HG03469 (cell line): ENCODE measurements around the gene RET.
"Not testable (repeated sequence)": the region's sequence is repeated elsewhere in the genome, so short reads cannot be mapped to it uniquely, and the experiment has no call there.

Experiments used
- ATAC-seq: cut with Tn5 transposase; IDR thresholded peaks from one replicate; pipeline ENCODE4 v1.9.1; 2021; ENCODE audit warnings: mild to moderate bottlenecking, moderate library complexity, moderate number of reproducible peaks; ENCODE audit not compliant: unreplicated experiment

The RET gene

GRCh38 chr10:43076311-43076875, 476 bp upstream of the RET start:
- ATAC-seq = no peak

DNA sequence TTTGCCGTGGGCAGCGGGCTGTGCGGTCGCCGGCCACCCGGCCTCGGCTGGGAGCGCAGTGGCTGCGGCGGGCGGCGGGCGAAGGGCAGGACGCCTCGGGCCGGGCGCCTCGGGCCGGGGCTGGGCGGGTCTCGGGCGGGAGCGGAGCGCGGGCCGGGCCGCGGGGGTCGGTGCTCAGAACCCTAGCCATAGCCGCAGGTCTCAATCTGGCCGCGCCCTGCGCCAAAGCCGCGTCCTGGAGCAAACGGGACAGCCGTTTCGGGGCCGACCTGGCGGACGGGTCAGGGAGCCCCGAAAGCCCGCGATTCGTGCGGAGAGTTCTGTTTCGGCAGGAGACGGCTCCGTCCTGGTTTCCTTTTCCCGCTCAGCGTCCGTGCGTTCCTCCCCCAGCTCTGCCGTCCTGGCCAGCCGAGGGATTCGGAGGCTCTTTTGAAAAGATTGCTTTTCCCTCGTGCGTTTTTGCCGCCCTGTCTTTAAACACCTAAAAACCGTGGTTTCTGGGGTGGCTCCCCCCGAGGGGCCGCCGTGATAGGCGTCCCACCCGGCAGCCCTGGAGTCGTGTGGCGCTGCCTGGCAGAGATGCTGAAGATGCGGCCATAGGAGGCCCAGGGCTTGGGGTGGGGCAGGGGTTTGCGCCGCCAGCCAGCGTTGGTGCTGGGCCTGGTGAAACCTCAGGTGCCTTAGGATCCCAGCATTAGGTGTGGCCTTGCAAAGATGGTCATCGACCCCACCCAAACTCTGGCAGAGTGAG, 727 bp downstream of the RET start:
- ATAC-seq = no peak

DNA sequence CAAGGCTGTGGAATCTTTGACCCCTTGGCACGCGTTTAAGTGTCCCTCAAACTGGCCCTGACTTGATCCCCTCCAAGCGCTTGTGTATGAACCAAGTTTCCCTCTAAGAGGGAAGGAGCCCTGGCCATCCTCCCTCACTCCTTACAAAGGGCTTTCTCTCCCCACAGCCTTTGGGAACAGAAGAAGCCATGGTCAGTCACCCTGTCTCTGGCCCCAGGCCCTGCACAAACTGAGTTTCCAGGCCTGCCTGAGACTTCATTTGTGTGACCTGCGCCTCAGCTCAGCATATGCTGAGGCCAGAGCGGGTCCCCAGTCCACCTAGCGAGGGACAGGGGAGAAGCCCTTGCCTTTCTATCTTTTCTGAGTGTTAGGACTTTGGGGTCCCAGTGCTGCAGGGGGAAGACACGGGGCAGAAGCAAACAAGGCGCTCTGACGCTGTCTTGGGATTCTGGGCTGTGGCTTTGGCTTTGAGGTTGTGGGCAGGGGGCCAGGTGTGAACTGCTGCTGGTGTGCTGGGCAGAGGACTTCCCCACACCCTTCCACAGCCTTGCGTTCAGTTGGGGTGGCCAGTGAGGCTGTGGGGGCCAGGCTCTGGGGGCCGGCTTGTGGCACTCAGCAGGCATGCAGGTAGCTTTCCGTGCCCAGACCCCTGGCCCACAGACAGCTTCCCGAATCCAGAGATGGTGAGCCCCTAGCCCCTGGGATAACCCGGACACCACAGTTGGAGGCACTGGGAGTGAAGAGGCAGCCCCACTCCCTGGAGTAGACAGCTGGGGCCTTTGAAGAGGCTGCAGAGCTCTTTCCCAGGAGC, 1.5 kb downstream of the RET start:
- no peak for ATAC-seq

GRCh38 chr10:43078986-43079273, 2.1 kb downstream of the RET start:
- no peak for ATAC-seq

DNA sequence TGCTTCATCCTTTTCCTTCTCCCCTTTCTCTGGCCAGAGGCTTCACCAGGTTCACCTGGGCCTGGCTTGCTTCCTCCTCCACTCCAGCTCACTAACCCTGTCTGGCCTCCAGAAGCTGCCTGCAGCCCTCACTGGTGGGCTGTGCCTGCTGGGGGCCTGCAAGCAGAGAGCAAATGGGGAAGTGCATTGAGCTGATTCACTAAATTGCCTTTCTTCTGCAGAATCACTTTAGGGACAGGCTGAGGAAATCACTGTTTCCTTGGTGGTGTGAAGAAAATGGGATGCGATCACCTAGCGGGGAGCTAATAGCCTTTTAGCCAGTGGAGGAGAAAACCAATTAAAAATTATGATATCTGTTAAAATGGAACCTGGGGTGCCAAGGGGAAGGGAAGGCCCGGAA, 3.0 kb downstream of the RET start:
- no peak for ATAC-seq

- no peak for ATAC-seq
Measured at GRCh38 chr10:43082087-43082486, 5.2 kb downstream of the RET start.

- no peak for ATAC-seq
Measured at GRCh38 chr10:43082746-43083145, 5.9 kb downstream of the RET start.

DNA sequence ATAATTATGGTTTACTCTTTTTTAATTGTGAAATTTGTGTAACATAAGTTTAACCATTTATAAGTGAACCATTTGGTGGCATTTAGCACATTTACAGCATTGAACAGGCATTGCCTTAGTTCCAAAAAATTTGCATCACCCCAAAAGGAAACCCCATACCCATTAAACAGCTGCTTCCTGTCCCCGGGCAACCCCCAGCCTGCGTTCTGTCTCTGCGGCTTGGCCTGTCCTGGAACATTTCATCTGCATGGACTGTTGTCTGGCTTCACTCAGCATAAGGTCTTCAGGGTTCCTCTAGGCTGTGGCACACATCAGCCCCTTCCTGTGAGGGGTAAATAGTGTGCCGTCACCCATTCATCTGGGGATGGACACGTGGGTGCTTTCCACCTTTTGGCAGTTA, 6.9 kb downstream of the RET start:
- no peak for ATAC-seq

DNA sequence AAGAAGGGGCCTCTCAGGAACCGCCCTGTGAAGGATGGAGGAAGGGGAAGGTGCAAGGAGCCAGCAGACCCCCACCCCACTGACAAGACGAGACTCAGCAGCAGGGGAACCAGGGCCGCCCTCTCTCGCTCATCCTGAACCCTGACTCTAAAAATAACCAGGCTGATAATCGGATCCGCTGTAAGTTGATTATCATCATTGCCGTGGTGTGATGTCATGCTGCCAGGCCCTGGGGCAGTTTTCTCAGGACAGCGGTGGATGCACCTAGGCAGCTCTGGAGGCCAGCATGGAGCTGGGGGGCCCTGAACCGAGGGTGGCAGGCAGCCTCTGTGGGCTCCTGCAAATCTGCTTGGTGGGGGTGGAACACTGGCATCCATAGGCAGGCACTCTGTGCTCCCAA, 7.9 kb downstream of the RET start:
- no peak for ATAC-seq

DNA sequence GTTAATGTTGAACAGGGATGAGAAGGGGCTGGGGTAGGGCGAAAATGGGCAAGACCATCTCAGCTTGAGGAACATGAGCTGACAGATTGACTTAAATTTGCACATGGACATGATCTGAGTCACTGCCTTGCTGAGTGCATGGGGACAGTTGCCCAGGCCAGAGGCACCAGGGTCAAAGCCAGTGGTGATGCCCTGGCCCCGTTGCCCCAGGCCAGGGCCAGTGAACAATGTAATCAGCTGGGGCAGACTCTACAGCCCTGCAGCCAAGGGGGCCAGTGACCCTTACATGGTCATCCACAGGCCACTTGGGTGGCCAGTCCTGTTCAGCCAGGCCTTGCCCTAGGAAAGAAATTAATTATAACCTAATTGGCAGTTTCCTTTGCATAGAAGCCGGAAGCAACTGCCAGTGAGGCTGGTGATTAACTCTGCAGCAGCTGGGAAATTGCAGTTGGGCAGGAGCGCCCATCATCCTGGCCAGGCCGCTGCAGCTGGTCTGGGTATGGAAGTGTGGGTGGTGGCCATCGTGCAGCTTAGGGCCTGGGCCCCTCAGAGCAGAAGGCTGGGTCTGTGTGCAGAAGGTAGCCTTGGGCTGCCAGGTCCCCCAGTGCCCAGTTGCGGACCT, 9.6 kb downstream of the RET start:
- ATAC-seq = no peak

GRCh38 chr10:43089519-43089918, 12.7 kb downstream of the RET start:
- no peak for ATAC-seq

GRCh38 chr10:43090188-43090587, 13.3 kb downstream of the RET start:
- ATAC-seq = no peak

- no peak for ATAC-seq
Measured at GRCh38 chr10:43090664-43091063, 13.8 kb downstream of the RET start.

GRCh38 chr10:43091846-43092245, 15.0 kb downstream of the RET start:
- no peak for ATAC-seq

DNA sequence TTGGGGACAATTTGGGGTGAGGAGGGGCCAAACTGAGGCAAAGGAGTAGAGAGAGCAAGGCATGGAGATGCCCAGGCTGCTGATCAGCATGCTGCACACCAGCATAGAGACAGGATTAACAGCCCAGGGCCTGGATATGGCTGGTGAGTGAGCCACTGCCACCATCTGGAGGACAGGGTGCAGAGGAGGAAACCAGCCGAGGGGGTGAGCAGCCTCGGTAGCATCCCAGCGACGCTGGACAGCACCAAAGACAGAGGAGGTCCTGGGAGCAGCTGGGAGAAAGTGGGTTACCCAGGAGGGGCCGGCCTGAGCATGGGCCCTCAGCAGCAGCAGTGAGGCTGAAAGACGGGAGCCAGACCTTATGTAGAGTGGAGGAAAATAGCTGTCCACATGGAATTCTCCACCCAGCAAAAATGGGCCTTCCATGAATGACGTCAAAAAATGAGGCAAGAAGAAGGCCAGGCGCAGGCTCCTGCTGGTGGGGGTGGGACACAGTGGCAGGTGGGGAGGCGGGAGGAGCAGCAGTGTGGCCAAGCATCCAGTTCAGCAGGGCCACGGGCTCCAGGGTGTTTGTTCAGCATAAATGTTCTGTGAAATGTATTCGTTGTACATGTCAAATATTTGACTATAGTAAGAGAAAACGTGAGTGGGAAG, 16.7 kb downstream of the RET start:
- no peak for ATAC-seq

DNA sequence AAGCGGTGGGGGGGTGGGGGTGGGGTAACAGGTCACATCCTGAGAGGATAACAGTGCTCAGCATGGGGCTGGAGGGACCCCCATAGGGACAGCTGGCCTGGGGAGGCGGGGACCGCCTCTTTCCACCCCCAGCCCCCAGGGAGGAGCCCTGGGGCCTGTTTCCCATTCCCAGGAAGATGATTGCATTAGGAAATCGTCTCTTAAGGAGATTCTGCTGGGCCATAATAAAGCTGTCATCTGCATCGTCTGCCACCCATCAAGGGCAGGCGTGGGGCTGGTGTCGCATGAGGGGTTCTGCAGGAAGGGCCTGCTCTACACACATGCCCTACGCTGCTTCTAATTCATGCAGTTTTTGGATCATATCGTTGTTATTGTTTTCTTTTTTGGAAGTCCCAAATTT, 17.2 kb downstream of the RET start:
- no peak for ATAC-seq

DNA sequence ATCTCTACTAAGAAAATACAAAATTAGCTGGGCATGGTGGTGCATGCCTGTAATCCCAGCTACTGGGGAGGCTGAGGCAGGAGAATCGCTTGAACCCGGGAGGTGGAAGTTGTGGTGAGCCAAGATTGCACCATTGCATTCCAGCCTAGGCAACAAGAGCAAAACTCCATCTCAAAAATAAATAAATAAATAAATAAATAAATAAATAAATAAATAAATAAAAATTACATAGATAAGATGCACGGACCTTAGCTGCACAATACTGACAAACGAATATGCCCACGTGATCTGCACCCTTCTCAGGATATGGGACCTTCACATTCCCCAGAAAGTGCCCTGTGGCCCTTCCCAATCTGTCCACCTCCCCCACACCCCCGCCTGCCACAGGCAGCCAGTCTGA, 22.5 kb downstream of the RET start:
- not testable (repeated sequence) for ATAC-seq

- no peak for ATAC-seq
Measured at GRCh38 chr10:43099928-43100327, 23.1 kb downstream of the RET start.

GRCh38 chr10:43100366-43100765, 23.5 kb downstream of the RET start:
- ATAC-seq = no peak

DNA sequence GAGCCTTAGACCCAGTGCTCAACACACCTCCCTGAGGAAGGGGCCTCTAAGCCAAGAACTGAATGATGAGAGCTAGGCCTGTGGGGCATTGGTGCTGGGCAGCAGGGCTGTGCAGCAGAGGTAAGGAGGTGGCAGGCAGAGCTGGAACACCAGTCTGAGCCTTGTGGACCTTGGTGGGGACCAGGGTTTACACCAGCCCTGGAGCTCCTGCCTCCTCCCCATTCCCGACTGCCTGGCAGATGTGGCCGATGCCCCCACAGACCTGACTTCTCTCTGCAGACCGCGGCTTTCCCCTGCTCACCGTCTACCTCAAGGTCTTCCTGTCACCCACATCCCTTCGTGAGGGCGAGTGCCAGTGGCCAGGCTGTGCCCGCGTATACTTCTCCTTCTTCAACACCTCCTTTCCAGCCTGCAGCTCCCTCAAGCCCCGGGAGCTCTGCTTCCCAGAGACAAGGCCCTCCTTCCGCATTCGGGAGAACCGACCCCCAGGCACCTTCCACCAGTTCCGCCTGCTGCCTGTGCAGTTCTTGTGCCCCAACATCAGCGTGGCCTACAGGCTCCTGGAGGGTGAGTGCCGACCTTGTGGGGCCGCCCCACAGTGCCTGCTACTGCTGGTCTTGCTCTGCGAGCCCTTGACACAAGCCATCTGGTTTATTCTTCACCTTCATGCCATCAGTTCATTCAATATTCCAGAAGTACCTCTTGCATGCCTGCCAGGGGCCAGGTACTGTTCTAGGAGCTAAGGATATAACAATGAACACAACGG, 25.4 kb downstream of the RET start:
- no peak for ATAC-seq
